Measurements from ENCODE around the gene CDH4.

CDH4 gene

GRCh38 chr20:61579908-61580307, 327.8 kb downstream of the CDH4 start:
- in situ Hi-C loops (cut with MboI; ENCODE audit: low sequenced_read_pairs, unreplicated experiment): no loop called here
- no peak for TF ChIP-seq CTCF (IDR thresholded peaks at IDR 0.05; ENCODE audit: borderline replicate concordance, control extremely low read depth, extremely low read depth, insufficient read depth, missing control alignments)
- DNase-seq (ENCODE audit: low spot score): no peak

GRCh38 chr20:61580958-61581824, 329.1 kb downstream of the CDH4 start:
- no peak for TF ChIP-seq CTCF (IDR thresholded peaks at IDR 0.05; ENCODE audit: borderline replicate concordance, control extremely low read depth, extremely low read depth, insufficient read depth, missing control alignments)
- no peak for DNase-seq (ENCODE audit: low spot score)
- in situ Hi-C loops (cut with MboI; ENCODE audit: low sequenced_read_pairs, unreplicated experiment): no loop called here

- in situ Hi-C loops (cut with MboI; ENCODE audit: low sequenced_read_pairs, unreplicated experiment): no loop called here
- DNase-seq (ENCODE audit: low spot score): no peak
Measured at GRCh38 chr20:61581825-61582188, 329.7 kb downstream of the CDH4 start.

GRCh38 chr20:61582196-61582923, 330.3 kb downstream of the CDH4 start:
- in situ Hi-C loops (cut with MboI; ENCODE audit: low sequenced_read_pairs, unreplicated experiment): no loop called here
- TF ChIP-seq CTCF (IDR thresholded peaks at IDR 0.05; ENCODE audit: borderline replicate concordance, control extremely low read depth, extremely low read depth, insufficient read depth, missing control alignments): no peak
- DNase-seq (ENCODE audit: low spot score): no peak

More at GRCh38 chr20:61581825-61582188, 329.7 kb downstream of the CDH4 start:
- no peak for TF ChIP-seq CTCF (IDR thresholded peaks at IDR 0.05; ENCODE audit: borderline replicate concordance, control extremely low read depth, extremely low read depth, insufficient read depth, missing control alignments)

- TF ChIP-seq CTCF (IDR thresholded peaks at IDR 0.05; ENCODE audit: borderline replicate concordance, control extremely low read depth, extremely low read depth, insufficient read depth, missing control alignments): no peak
- no peak for DNase-seq (ENCODE audit: low spot score)
- in situ Hi-C loops (cut with MboI; ENCODE audit: low sequenced_read_pairs, unreplicated experiment): no loop called here
Measured at GRCh38 chr20:61583356-61583755, 331.3 kb downstream of the CDH4 start.

GRCh38 chr20:61584851-61585250, 332.8 kb downstream of the CDH4 start:
- no peak for DNase-seq (ENCODE audit: low spot score)
- in situ Hi-C loops (cut with MboI; ENCODE audit: low sequenced_read_pairs, unreplicated experiment): no loop called here
- TF ChIP-seq CTCF (IDR thresholded peaks at IDR 0.05; ENCODE audit: borderline replicate concordance, control extremely low read depth, extremely low read depth, insufficient read depth, missing control alignments): no peak
